T-helper 2 cell (primary cell): Measurements from ENCODE around the gene MAP4K3.
"Not testable (repeated sequence)": the region's sequence is repeated elsewhere in the genome, so short reads cannot be mapped to it uniquely, and the experiment has no call there.

Experiments used
- DNase-seq, 5 experiments: peaks; one replicate each; pipeline versions ENCODE4 v3.0.0 to v3.0.0-alpha.2; 2012 to 2022

The MAP4K3 gene

GRCh38 chr2:39408351-39409136 lies 28.5 kb downstream of the MAP4K3 start:
- DNase-seq: no peak

GRCh38 chr2:39407516-39408296 lies 29.4 kb downstream of the MAP4K3 start:
- no peak for DNase-seq

- DNase-seq: no peak
These were observed 31.7 kb downstream of the MAP4K3 start for GRCh38 chr2:39405364-39405763.

GRCh38 chr2:39403311-39403710 lies 33.8 kb downstream of the MAP4K3 start:
- DNase-seq: no peak

- no peak for DNase-seq
These were observed 35.8 kb downstream of the MAP4K3 start for GRCh38 chr2:39401319-39401718.

- DNase-seq: no peak
These were observed 37.5 kb downstream of the MAP4K3 start for GRCh38 chr2:39399570-39399969.

- DNase-seq: no peak
These were observed 41.8 kb downstream of the MAP4K3 start for GRCh38 chr2:39395313-39395712.

GRCh38 chr2:39394516-39394961 lies 42.5 kb downstream of the MAP4K3 start:
- no peak for DNase-seq

- DNase-seq: no peak
These were observed 44.4 kb downstream of the MAP4K3 start for GRCh38 chr2:39392672-39393071.

- DNase-seq: peak in 1 of 5 experiments; percentile 22
These were observed 46.9 kb downstream of the MAP4K3 start for GRCh38 chr2:39390216-39390615.

- DNase-seq: no peak
These were observed 51.0 kb downstream of the MAP4K3 start for GRCh38 chr2:39386064-39386463.

- no peak for DNase-seq
These were observed 51.9 kb downstream of the MAP4K3 start for GRCh38 chr2:39385172-39385571.

GRCh38 chr2:39384071-39384470 lies 53.0 kb downstream of the MAP4K3 start:
- not testable (repeated sequence) for DNase-seq

GRCh38 chr2:39383146-39383545 lies 53.9 kb downstream of the MAP4K3 start:
- DNase-seq: no peak

- no peak for DNase-seq
These were observed 55.4 kb downstream of the MAP4K3 start for GRCh38 chr2:39381653-39382052.

- DNase-seq: no peak
These were observed 56.4 kb downstream of the MAP4K3 start for GRCh38 chr2:39380525-39381150.

GRCh38 chr2:39379643-39380524 lies 57.2 kb downstream of the MAP4K3 start:
- DNase-seq: peak in 1 of 5 experiments; percentile 58

GRCh38 chr2:39378968-39379367 lies 58.1 kb downstream of the MAP4K3 start:
- no peak for DNase-seq

- DNase-seq: peak in 1 of 5 experiments; percentile 64
These were observed 59.7 kb downstream of the MAP4K3 start for GRCh38 chr2:39377226-39377939.

- DNase-seq: no peak
These were observed 61.2 kb downstream of the MAP4K3 start for GRCh38 chr2:39375917-39376316.

GRCh38 chr2:39373181-39373802 lies 63.8 kb downstream of the MAP4K3 start:
- DNase-seq: no peak
